ENCODE measurements around the gene SGMS1. TPM values are rescaled to one million over a fixed set of nuclear protein-coding genes. Genes with fewer than 3 reads are reported as not detected.
A peak's percentile ranks its signal among the peaks of the same experiment; 100 is the strongest.

SGMS1 gene
- total RNA-seq, 1 experiment from 2014 or later, result 20.4 TPM

DNA sequence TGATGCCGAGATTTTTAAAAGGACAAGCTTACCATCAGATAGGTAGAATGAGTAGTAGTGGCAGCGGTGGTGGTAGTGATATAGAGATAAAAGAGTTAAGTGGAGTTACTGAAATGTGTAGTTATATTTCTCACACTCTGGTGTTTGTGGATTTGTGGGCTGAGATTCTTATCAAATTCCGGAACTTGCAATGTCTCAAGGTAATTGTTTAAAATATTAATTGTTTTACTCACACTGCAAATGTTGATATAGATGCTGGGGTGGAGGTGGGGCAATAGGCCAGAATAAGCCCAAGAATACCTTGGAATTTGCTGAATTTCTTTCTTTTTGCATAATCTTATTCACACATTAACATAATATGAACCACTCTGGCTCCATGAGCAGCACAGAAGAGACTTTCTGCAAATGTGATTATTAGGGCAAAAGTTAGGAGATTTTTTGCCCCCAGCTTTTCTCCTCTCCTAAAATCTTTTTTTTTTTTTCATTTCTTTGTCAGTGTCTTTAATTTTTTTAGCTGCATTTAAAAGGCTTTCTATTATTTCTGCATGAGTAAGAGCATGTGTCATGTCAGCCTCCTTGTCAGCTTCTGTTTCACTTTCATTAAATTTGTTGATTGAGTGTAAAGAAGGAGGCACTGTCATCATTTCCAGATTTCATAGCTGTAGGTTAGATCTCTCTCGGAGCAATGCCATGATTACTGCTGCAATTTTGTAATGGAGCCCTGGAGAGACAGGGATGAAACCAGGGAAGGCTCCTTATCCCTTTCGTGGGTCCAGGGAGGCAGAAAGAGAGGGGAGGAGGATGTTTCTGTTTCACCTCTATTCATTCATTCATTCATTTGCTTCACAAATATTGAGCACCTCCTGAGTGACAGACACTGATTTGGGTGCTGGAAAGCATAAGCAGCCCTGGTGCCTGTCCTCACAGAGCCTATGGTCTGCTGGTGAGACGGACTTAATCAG, 13.1 kb upstream of the SGMS1 start:
- H3K4me1 ChIP-seq (ENCODE audit: insufficient read depth, low read length), result no peaks in the 10 kb centered on the region; the same call in 1 of the 2 replicates
- no peak for DNase-seq
- peaks cover 12 to 13% of the 10 kb centered on the region in 2 experiments for H3K4me1 Mint-ChIP-seq
- no peaks in the 10 kb centered on the region for H3K27me3 ChIP-seq (ENCODE audit: insufficient read depth, low read length)
- H2BK12ac ChIP-seq (ENCODE audit: insufficient read length, low read depth, low read length), result no peak overlapping the region
- no peak overlapping the region for H2BK15ac ChIP-seq (ENCODE audit: low read depth, low read length)
- no CpG with 5 or more reads among the region's 6 CpGs for WGBS (ENCODE audit: extremely low coverage, insufficient read length, low lambda C conversion rate)
- H3K56ac ChIP-seq (ENCODE audit: insufficient read length, low read depth, low read length), result no peak overlapping the region
- no peak overlapping the region for H3K4me2 ChIP-seq (ENCODE audit: insufficient read depth, insufficient read length, low read length)
- H3K9me3 Mint-ChIP-seq, result no peaks in the 10 kb centered on the region
- no peak overlapping the region for H3K23ac ChIP-seq (ENCODE audit: insufficient read length, low read depth, low read length)
- H4K5ac ChIP-seq (ENCODE audit: insufficient read length, low read depth, low read length), result no peak overlapping the region
- H3K18ac ChIP-seq (ENCODE audit: insufficient read length, low read depth, low read length), result no peak overlapping the region
- H2BK5ac ChIP-seq (ENCODE audit: insufficient read length, low read length), result no peak overlapping the region
- H3K79me1 ChIP-seq (ENCODE audit: insufficient read depth, low read depth, low read length, poor library complexity, severe bottlenecking), result no peaks in the 10 kb centered on the region
- no peak overlapping the region for H2BK120ac ChIP-seq (ENCODE audit: low read depth, low read length, poor library complexity, severe bottlenecking)
- TF ChIP-seq, protein P1, sequence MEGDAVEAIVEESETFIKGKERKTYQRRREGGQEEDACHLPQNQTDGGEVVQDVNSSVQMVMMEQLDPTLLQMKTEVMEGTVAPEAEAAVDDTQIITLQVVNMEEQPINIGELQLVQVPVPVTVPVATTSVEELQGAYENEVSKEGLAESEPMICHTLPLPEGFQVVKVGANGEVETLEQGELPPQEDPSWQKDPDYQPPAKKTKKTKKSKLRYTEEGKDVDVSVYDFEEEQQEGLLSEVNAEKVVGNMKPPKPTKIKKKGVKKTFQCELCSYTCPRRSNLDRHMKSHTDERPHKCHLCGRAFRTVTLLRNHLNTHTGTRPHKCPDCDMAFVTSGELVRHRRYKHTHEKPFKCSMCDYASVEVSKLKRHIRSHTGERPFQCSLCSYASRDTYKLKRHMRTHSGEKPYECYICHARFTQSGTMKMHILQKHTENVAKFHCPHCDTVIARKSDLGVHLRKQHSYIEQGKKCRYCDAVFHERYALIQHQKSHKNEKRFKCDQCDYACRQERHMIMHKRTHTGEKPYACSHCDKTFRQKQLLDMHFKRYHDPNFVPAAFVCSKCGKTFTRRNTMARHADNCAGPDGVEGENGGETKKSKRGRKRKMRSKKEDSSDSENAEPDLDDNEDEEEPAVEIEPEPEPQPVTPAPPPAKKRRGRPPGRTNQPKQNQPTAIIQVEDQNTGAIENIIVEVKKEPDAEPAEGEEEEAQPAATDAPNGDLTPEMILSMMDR (conservative IDR thresholded peaks at IDR 0.05), result no peak
- H3K14ac ChIP-seq (ENCODE audit: insufficient read depth, low read length), result no peak overlapping the region
- no peak overlapping the region for H3K4me3 Mint-ChIP-seq
- no peaks in the 10 kb centered on the region for H3K23me2 ChIP-seq (ENCODE audit: insufficient read length, low read depth, low read length, poor library complexity, severe bottlenecking)
- H3T11ph ChIP-seq (ENCODE audit: low read length), result no peak overlapping the region
- H3K9me3 ChIP-seq (ENCODE audit: control insufficient read depth, low read depth, low read length), result no peaks in the 10 kb centered on the region
- H4K20me1 ChIP-seq (ENCODE audit: control insufficient read depth, insufficient read depth, insufficient read length), result no peaks in the 10 kb centered on the region
- no peaks in the 10 kb centered on the region for H3K36me3 Mint-ChIP-seq (ENCODE audit: insufficient read depth in 1 of 3, low read depth in 3 of 3)
- no peak overlapping the region for H4K8ac ChIP-seq (replicated peaks; ENCODE audit: insufficient read length, low read depth, low read length)
- no peak overlapping the region for H3K9ac ChIP-seq (ENCODE audit: extremely low read depth, insufficient read length, low read length)
- H3K79me2 ChIP-seq (ENCODE audit: insufficient read depth, low read length), result no peaks in the 10 kb centered on the region
- no peak overlapping the region for H4K91ac ChIP-seq (ENCODE audit: insufficient read length, low read depth, low read length)
- no peak overlapping the region for H2AFZ ChIP-seq (ENCODE audit: low read length)
- no peak overlapping the region for H2AK5ac ChIP-seq (ENCODE audit: insufficient read length, low read length)
- no peaks in the 10 kb centered on the region for H3K27me3 Mint-ChIP-seq (ENCODE audit: low read depth)
- no peak overlapping the region for H3K4ac ChIP-seq (ENCODE audit: low read depth, low read length)
- no peak overlapping the region for H3K27ac ChIP-seq (ENCODE audit: insufficient read length, low read depth, low read length)
- 0 out of 7 replicates have a peak overlapping the region, but pooled peaks of 1 of the 3 experiments have one; percentile 8 for H3K27ac Mint-ChIP-seq
- H2BK20ac ChIP-seq (ENCODE audit: low read depth, low read length, poor library complexity, severe bottlenecking), result no peak overlapping the region
